ENCODE results near the gene SHOC2.
A peak's percentile ranks its signal among the peaks of the same experiment; 100 is the strongest.

SHOC2 gene

DNA sequence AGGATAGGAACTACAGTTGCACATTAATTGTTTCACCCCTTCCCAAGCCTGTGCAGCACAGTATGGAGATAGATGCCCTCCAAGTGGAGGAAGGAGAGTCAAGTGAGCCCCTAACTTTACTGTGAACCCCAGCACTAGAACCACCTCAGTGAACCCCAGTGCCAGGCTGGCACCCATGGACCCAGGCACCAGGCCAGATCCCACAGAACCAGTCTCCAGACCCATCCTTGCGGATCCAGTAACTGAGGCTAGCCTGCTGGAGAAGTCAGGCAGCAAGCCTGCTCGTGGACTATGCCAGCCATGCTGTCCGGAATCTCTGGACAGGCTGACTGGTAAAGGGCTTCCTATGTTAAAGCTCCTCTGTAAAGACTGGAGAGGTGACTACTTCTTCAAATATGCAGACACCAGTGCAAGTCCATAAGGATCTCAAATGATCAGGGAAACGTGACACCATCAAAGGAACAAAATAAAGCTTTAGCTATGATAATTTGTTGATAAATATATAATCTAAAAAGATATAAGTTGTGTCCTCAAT, 27.7 kb downstream of the SHOC2 start:
- Histone ChIP-seq H3K4me3 (ENCODE audit: insufficient read depth in 1 of 2, low read depth in 1 of 2, low read length in 2 of 2) (no peak overlapping the region), H2BK5ac (ENCODE audit: low read depth, low read length, poor library complexity, severe bottlenecking) (no peak overlapping the region), H3K79me1 (replicated peaks; ENCODE audit: low read length, poor library complexity, severe bottlenecking) (peaks cover 21% of the 10 kb centered on the region), H2BK12ac (ENCODE audit: low read length in 2 of 2) (no peak overlapping the region), H3K18ac (ENCODE audit: low read depth in 1 of 2, low read length in 2 of 2) (peak overlapping the region in 1 of 2 experiments; percentile 35), H3K9ac (ENCODE audit: low read length) (no peak overlapping the region), H4K91ac (ENCODE audit: low read length) (peak overlapping the region; percentile 34), H3K23ac (ENCODE audit: low read length in 2 of 2) (no peak overlapping the region), H3K36me3 (ENCODE audit: control insufficient read depth in 1 of 2, insufficient read depth in 2 of 2, low read depth in 1 of 2, low read length in 2 of 2) (peaks cover 3 to 27% of the 10 kb centered on the region in 2 experiments), H3K4ac (ENCODE audit: low read depth in 1 of 2, low read length in 2 of 2) (peak overlapping the region in 1 of 2 experiments; percentile 5), H3K14ac (ENCODE audit: low read length in 2 of 2) (no peak overlapping the region), H4K8ac (ENCODE audit: low read length) (no peak overlapping the region), H3K9me3 (ENCODE audit: control insufficient read depth, low read length) (no peaks in the 10 kb centered on the region), H2AFZ (ENCODE audit: low read depth, low read length) (no peak overlapping the region), H2BK120ac (ENCODE audit: low read depth, low read length) (no peak overlapping the region), H2BK15ac (ENCODE audit: low read depth, poor library complexity, severe bottlenecking) (no peak overlapping the region), H3K4me1 (ENCODE audit: control insufficient read depth, insufficient read depth, low read depth, low read length) (peaks cover 3% of the 10 kb centered on the region), H2AK5ac (ENCODE audit: low read length, severe bottlenecking) (peak overlapping the region; percentile 26), H3K27ac (ENCODE audit: low read length, poor library complexity, severe bottlenecking) (no peak overlapping the region), H3K4me2 (ENCODE audit: low read length, poor library complexity, severe bottlenecking) (no peak overlapping the region), H3K27me3 (ENCODE audit: control insufficient read depth in 1 of 2, insufficient read depth in 1 of 2, low read length in 2 of 2) (no peaks in the 10 kb centered on the region)
- peak; percentile 43 for DNase-seq
- 60% methylated on average over 3 of the region's 4 CpGs for WGBS

DNA sequence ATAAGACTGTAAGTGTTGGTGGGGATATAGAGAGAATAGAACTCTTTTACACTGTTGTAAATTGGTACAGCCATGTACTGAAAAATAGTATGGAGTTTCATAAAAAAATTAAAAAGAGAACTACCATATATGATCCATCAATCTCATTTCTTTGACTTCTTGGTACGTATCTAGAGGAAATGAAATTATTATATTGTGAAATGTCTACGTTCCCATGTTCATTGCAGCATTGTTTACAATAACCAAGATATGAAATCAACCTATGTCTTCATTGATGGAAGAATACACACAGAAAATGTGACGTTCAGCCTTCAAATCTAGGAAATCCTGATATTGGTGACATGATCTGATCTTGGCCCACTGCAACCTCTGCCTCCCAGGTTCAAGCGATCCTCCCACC, 32.0 kb downstream of the SHOC2 start:
- no peak overlapping the region for H2BK120ac ChIP-seq (ENCODE audit: low read depth, low read length)
- no peaks in the 10 kb centered on the region for H3K9me3 ChIP-seq (ENCODE audit: control insufficient read depth, low read length)
- H3K18ac ChIP-seq (ENCODE audit: low read depth in 1 of 2, low read length in 2 of 2), result no peak overlapping the region
- no peak overlapping the region for H2BK15ac ChIP-seq (ENCODE audit: low read depth, poor library complexity, severe bottlenecking)
- H3K79me1 ChIP-seq (replicated peaks; ENCODE audit: low read length, poor library complexity, severe bottlenecking), result peaks cover 12% of the 10 kb centered on the region
- peaks cover 3 to 26% of the 10 kb centered on the region in 2 experiments for H3K36me3 ChIP-seq (ENCODE audit: control insufficient read depth in 1 of 2, insufficient read depth in 2 of 2, low read depth in 1 of 2, low read length in 2 of 2)
- WGBS, result 100% methylated on average over 2 of the region's 4 CpGs
- H2AFZ ChIP-seq (ENCODE audit: low read depth, low read length), result no peak overlapping the region
- no peak overlapping the region for H3K4me2 ChIP-seq (ENCODE audit: low read length, poor library complexity, severe bottlenecking)
- no peak overlapping the region for H4K91ac ChIP-seq (ENCODE audit: low read length)
- no peak overlapping the region for H2BK5ac ChIP-seq (ENCODE audit: low read depth, low read length, poor library complexity, severe bottlenecking)
- no peak overlapping the region for H3K4ac ChIP-seq (ENCODE audit: low read depth in 1 of 2, low read length in 2 of 2)
- H3K4me3 ChIP-seq (ENCODE audit: insufficient read depth in 1 of 2, low read depth in 1 of 2, low read length in 2 of 2), result no peak overlapping the region
- H3K27me3 ChIP-seq (ENCODE audit: control insufficient read depth in 1 of 2, insufficient read depth in 1 of 2, low read length in 2 of 2), result no peaks in the 10 kb centered on the region
- H3K23ac ChIP-seq (ENCODE audit: low read length in 2 of 2), result no peak overlapping the region
- no peak for DNase-seq
- H2AK5ac ChIP-seq (ENCODE audit: low read length, severe bottlenecking), result no peak overlapping the region
- no peak overlapping the region for H3K27ac ChIP-seq (ENCODE audit: low read length, poor library complexity, severe bottlenecking)
- H3K9ac ChIP-seq (ENCODE audit: low read length), result no peak overlapping the region
- peaks cover 3% of the 10 kb centered on the region for H3K4me1 ChIP-seq (ENCODE audit: control insufficient read depth, insufficient read depth, low read depth, low read length)
- H4K8ac ChIP-seq (ENCODE audit: low read length), result no peak overlapping the region
- no peak overlapping the region for H3K14ac ChIP-seq (ENCODE audit: low read length in 2 of 2)
- H2BK12ac ChIP-seq (ENCODE audit: low read length in 2 of 2), result no peak overlapping the region

DNA sequence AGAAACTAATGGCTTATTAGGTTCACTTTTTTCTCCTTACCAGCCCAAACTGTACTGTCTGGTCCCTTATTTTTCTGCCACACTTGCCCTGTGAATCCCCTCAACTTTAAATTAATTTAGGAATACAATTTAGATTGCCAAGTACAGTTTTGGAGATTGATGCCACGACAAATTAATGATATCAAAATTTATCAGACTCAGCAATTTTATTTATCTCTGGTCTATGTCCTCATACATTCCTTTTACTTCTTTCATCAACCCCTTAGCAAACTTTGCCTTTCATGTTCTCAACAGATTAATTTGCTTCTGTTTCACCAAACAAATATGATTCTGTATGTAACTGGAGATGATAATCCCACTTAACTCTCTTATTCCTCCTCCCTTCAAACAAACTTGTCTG, 38.2 kb downstream of the SHOC2 start:
- no peaks in the 10 kb centered on the region for H3K27me3 ChIP-seq (ENCODE audit: control insufficient read depth in 1 of 2, insufficient read depth in 1 of 2, low read length in 2 of 2)
- H3K79me1 ChIP-seq (replicated peaks; ENCODE audit: low read length, poor library complexity, severe bottlenecking), result peaks cover 9% of the 10 kb centered on the region
- DNase-seq, result no peak
- no peaks in the 10 kb centered on the region for H3K4me1 ChIP-seq (ENCODE audit: control insufficient read depth, insufficient read depth, low read depth, low read length)
- H4K91ac ChIP-seq (ENCODE audit: low read length), result no peak overlapping the region
- H3K4ac ChIP-seq (ENCODE audit: low read depth in 1 of 2, low read length in 2 of 2), result no peak overlapping the region
- H2AK5ac ChIP-seq (ENCODE audit: low read length, severe bottlenecking), result no peak overlapping the region
- H3K4me2 ChIP-seq (ENCODE audit: low read length, poor library complexity, severe bottlenecking), result no peak overlapping the region
- H3K4me3 ChIP-seq (ENCODE audit: insufficient read depth in 1 of 2, low read depth in 1 of 2, low read length in 2 of 2), result no peak overlapping the region
- H3K23ac ChIP-seq (ENCODE audit: low read length in 2 of 2), result no peak overlapping the region
- H3K9me3 ChIP-seq (ENCODE audit: control insufficient read depth, low read length), result no peaks in the 10 kb centered on the region
- no peak overlapping the region for H3K9ac ChIP-seq (ENCODE audit: low read length)
- no peak overlapping the region for H2BK120ac ChIP-seq (ENCODE audit: low read depth, low read length)
- H2BK15ac ChIP-seq (ENCODE audit: low read depth, poor library complexity, severe bottlenecking), result no peak overlapping the region
- H3K27ac ChIP-seq (ENCODE audit: low read length, poor library complexity, severe bottlenecking), result no peak overlapping the region
- no peak overlapping the region for H3K18ac ChIP-seq (ENCODE audit: low read depth in 1 of 2, low read length in 2 of 2)
- H4K8ac ChIP-seq (ENCODE audit: low read length), result no peak overlapping the region
- WGBS, result 100% methylated on average over 1 of the region's 1 CpG
- H2BK12ac ChIP-seq (ENCODE audit: low read length in 2 of 2), result no peak overlapping the region
- H3K14ac ChIP-seq (ENCODE audit: low read length in 2 of 2), result no peak overlapping the region
- H2AFZ ChIP-seq (ENCODE audit: low read depth, low read length), result no peak overlapping the region
- peaks cover 0 to 2% of the 10 kb centered on the region in 2 experiments for H3K36me3 ChIP-seq (ENCODE audit: control insufficient read depth in 1 of 2, insufficient read depth in 2 of 2, low read depth in 1 of 2, low read length in 2 of 2)
- no peak overlapping the region for H2BK5ac ChIP-seq (ENCODE audit: low read depth, low read length, poor library complexity, severe bottlenecking)

DNA sequence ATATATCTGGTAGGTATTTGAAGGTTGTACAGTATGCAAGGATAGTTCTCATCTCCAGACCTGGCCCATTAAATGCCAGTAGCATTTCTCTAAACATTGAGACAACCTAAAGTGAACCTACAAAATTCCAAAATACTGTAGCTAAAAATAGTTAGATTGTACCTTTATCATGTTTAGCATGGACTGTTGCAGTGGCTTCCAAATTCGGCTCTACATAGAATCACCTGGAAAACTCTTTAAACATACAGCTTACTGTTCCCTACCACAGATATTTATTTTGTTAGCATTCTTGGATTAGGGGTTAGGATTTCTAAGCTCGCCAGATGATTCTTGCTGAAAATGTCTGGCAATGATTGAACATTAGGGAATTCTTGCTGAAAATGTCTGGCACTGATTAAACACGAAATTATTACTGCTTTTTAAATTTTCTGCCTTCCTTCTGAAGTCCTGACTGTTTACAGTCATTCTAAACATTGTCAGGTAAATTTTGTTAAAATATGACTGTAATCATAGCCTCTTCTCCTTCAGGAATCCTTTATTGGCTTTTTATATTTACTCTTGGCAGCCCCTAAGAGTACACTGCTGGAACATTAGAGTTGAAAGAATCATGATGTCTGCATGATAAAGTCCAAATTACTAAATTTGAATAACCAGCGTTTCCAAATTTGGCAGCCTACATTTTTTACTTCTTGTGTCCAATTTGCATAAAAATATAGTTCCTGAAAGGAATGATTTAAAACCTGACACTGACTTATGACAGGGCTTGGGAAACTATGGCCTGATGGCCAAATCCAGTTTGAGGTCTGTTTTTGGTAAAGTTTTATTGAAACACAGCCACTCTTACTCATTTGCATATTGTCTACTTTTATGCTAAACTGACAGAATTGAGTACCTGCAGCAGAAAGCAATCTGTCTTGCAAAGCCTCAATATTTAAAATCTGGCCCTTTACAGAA, 40.3 kb downstream of the SHOC2 start:
- H3K4me1 ChIP-seq (ENCODE audit: control insufficient read depth, insufficient read depth, low read depth, low read length), result no peaks in the 10 kb centered on the region
- H2AFZ ChIP-seq (ENCODE audit: low read depth, low read length), result no peak overlapping the region
- no peak overlapping the region for H2BK15ac ChIP-seq (ENCODE audit: low read depth, poor library complexity, severe bottlenecking)
- 83% methylated on average over 1 of the region's 4 CpGs for WGBS
- no peak overlapping the region for H3K14ac ChIP-seq (ENCODE audit: low read length in 2 of 2)
- no peak overlapping the region for H3K18ac ChIP-seq (ENCODE audit: low read depth in 1 of 2, low read length in 2 of 2)
- H3K27ac ChIP-seq (ENCODE audit: low read length, poor library complexity, severe bottlenecking), result no peak overlapping the region
- no peak overlapping the region for H2BK5ac ChIP-seq (ENCODE audit: low read depth, low read length, poor library complexity, severe bottlenecking)
- no peak overlapping the region for H4K8ac ChIP-seq (ENCODE audit: low read length)
- no peak overlapping the region for H3K23ac ChIP-seq (ENCODE audit: low read length in 2 of 2)
- H3K9me3 ChIP-seq (ENCODE audit: control insufficient read depth, low read length), result no peaks in the 10 kb centered on the region
- H3K4me2 ChIP-seq (ENCODE audit: low read length, poor library complexity, severe bottlenecking), result no peak overlapping the region
- H3K4ac ChIP-seq (ENCODE audit: low read depth in 1 of 2, low read length in 2 of 2), result no peak overlapping the region
- peaks cover 14% of the 10 kb centered on the region for H3K79me1 ChIP-seq (replicated peaks; ENCODE audit: low read length, poor library complexity, severe bottlenecking)
- H3K4me3 ChIP-seq (ENCODE audit: insufficient read depth in 1 of 2, low read depth in 1 of 2, low read length in 2 of 2), result no peak overlapping the region
- peaks cover 0 to 2% of the 10 kb centered on the region in 2 experiments for H3K36me3 ChIP-seq (ENCODE audit: control insufficient read depth in 1 of 2, insufficient read depth in 2 of 2, low read depth in 1 of 2, low read length in 2 of 2)
- no peak for DNase-seq
- no peak overlapping the region for H2AK5ac ChIP-seq (ENCODE audit: low read length, severe bottlenecking)
- H2BK120ac ChIP-seq (ENCODE audit: low read depth, low read length), result no peak overlapping the region
- no peak overlapping the region for H4K91ac ChIP-seq (ENCODE audit: low read length)
- H3K27me3 ChIP-seq (ENCODE audit: control insufficient read depth in 1 of 2, insufficient read depth in 1 of 2, low read length in 2 of 2), result no peaks in the 10 kb centered on the region
- H3K9ac ChIP-seq (ENCODE audit: low read length), result no peak overlapping the region
- no peak overlapping the region for H2BK12ac ChIP-seq (ENCODE audit: low read length in 2 of 2)

Measured in mesenchymal stem cell (in vitro differentiated cells and primary cell).